Ovary (tissue), 3 donors: ENCODE measurements around the gene SLC5A11.

ENCODE experiments used
- CTCF ChIP-seq, 3 donors: fragments of 450-650 bp in 2 of 3; fragments of 200-600 bp in 1 of 3; IDR thresholded peaks; one replicate each; pipeline versions ENCODE4 v1.5.1 to v1.8.0; 2016 to 2022; ENCODE audit warnings: antibody characterized with exemption in 3 of 3, mild to moderate bottlenecking in 1 of 3
- EP300 ChIP-seq: sonication (generic); formaldehyde crosslinking; IDR thresholded peaks from one replicate; pipeline ENCODE4 v1.6.1; 2017; ENCODE audit warnings: antibody characterized with exemption
- POLR2A ChIP-seq: fragments of 450-650 bp; IDR thresholded peaks from one replicate; pipeline ENCODE4 v1.6.1; 2017; ENCODE audit warnings: antibody characterized with exemption, mild to moderate bottlenecking, moderate library complexity
- donor health status: DM: no; HTN: no; CAD: no.

GRCh38 chr16:24921229-24921628 is 75.5 kb downstream of the SLC5A11 start:
- no peak for TF ChIP-seq CTCF (IDR thresholded peaks at IDR 0.05)
- no peak for TF ChIP-seq POLR2A
- no peak for TF ChIP-seq EP300
